C4-2B (cell line): ENCODE results near the gene MCM3AP.

Experiments used
- ZFX ChIP-seq: fragments of 450-650 bp; IDR thresholded peaks from 2 replicates; pipeline ENCODE4 v1.6.1; 2017
- TF ChIP-seq, protein P1 (sequence below): fragments of 450-650 bp; conservative IDR thresholded peaks from 2 replicates; pipeline ENCODE4 v1.5.1; 2017; ENCODE audit warnings: mild to moderate bottlenecking

DNA sequence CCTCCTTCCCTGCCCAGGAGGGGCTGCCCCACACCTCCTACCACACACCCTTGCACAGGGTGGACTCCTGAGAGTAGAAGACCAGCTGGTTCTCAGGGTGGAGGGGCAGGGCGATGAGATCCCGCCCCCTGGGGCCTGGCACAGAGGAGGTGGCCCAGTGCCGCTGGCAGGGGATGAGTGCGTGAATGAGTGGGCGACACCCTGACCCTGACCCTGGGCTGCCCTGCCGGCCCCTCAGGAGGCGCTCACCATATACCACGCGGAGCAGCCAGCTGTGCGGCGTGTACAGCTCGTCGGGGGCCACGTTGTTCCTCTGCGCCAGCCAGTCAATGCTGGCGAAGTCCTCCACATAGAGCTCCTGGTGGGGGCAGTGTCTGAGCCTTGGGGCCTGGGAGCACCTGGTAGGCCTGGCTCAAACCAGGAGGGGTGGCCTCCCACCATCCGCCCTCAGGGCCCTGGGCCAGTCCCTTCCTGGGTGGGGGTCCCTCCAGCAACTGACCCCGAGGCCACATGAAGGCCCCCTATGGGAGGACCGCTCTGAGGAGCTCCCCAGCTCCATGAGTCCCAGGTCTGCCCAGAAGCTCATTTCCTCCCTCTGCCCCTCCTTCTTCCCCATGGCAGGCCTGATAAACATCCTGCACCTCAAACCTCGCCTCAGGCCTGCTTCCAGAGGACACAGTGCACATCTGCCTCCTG, 69.8 kb downstream of the MCM3AP start:
- TF ChIP-seq, protein P1, sequence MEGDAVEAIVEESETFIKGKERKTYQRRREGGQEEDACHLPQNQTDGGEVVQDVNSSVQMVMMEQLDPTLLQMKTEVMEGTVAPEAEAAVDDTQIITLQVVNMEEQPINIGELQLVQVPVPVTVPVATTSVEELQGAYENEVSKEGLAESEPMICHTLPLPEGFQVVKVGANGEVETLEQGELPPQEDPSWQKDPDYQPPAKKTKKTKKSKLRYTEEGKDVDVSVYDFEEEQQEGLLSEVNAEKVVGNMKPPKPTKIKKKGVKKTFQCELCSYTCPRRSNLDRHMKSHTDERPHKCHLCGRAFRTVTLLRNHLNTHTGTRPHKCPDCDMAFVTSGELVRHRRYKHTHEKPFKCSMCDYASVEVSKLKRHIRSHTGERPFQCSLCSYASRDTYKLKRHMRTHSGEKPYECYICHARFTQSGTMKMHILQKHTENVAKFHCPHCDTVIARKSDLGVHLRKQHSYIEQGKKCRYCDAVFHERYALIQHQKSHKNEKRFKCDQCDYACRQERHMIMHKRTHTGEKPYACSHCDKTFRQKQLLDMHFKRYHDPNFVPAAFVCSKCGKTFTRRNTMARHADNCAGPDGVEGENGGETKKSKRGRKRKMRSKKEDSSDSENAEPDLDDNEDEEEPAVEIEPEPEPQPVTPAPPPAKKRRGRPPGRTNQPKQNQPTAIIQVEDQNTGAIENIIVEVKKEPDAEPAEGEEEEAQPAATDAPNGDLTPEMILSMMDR: no peak
- no peak for TF ChIP-seq ZFX
